ENCODE data around the gene SORBS1. TPM values are rescaled to one million over a fixed set of nuclear protein-coding genes. Genes with fewer than 3 reads are reported as not detected.
A peak's percentile ranks its signal among the peaks of the same experiment; 100 is the strongest.

Gene SORBS1
- total and polyA plus RNA-seq, 2 donors (not counting 1 experiment from before 2014, with no cell fraction given): 0.21 to 1.5 TPM

- CTCF ChIA-PET: no interaction called here
- H3K4me3 ChIP-seq (ENCODE audit: control extremely low read depth in 1 of 5, extremely low read depth in 1 of 5, insufficient read depth in 1 of 5, low read depth in 2 of 5, low read length in 4 of 5): no peak overlapping the region
Observed at GRCh38 chr10:95559896-95560277, 1.3 kb downstream of the SORBS1 start.

GRCh38 chr10:95559471-95559870 is 1.7 kb downstream of the SORBS1 start:
- intact Hi-C loops (cut with micrococcal nuclease): no loop called here
- Mint-ChIP-seq H3K27ac (no peak overlapping the region), H3K4me3 (peak overlapping the region; percentile 76), H3K9me3 (ENCODE audit: insufficient read depth) (no peaks in the 10 kb centered on the region), H3K4me1 (peaks cover 16% of the 10 kb centered on the region), H3K27me3 (peaks cover 25% of the 10 kb centered on the region)
- no peak overlapping the region for H2AFZ ChIP-seq (ENCODE audit: insufficient read depth, low read depth, low read length, poor library complexity, severe bottlenecking)
- POLR2A ChIA-PET: no interaction called here
- no peaks in the 10 kb centered on the region for H3K9me3 ChIP-seq (ENCODE audit: control extremely low read depth in 1 of 3, control insufficient read depth in 2 of 3, insufficient read depth in 1 of 3, low read length in 2 of 3)
- 79% methylated on average over 4 of the region's 4 CpGs for WGBS (ENCODE audit: insufficient coverage)
- H3K27me3 ChIP-seq (replicated peaks in 1 of 4; ENCODE audit: control extremely low read depth in 1 of 4, control insufficient read depth in 3 of 4, insufficient read depth in 4 of 4, low read length in 3 of 4): peaks cover 0 to 13% (median 0%) of the 10 kb centered on the region in 4 experiments
- no peaks in the 10 kb centered on the region for H3K36me3 ChIP-seq (replicated peaks in 1 of 2; ENCODE audit: control extremely low read depth in 1 of 2, control insufficient read depth in 1 of 2, extremely low read depth in 1 of 2, insufficient read depth in 2 of 2, low read length in 1 of 2)
- ATAC-seq (ENCODE audit: low read depth): no peak
- no peak overlapping the region for H3K4me2 ChIP-seq (replicated peaks; ENCODE audit: low read depth, low read length, poor library complexity, severe bottlenecking)
- H3K4me3 ChIP-seq (ENCODE audit: control extremely low read depth in 1 of 5, extremely low read depth in 1 of 5, insufficient read depth in 1 of 5, low read depth in 2 of 5, low read length in 4 of 5): no peak overlapping the region
- H4K20me1 ChIP-seq (ENCODE audit: control insufficient read depth, insufficient read depth, low read length, poor library complexity, severe bottlenecking): no peaks in the 10 kb centered on the region
- H3K79me2 ChIP-seq (ENCODE audit: control insufficient read depth, insufficient read depth, low read length): no peaks in the 10 kb centered on the region
- TF ChIP-seq EZH2 (IDR thresholded peaks at IDR 0.05; ENCODE audit: borderline replicate concordance, insufficient read depth, low read depth, low read length, poor library complexity, severe bottlenecking): no peak
- TF ChIP-seq CTCF (IDR thresholded peaks at IDR 0.05): no peak
- H3K4me1 ChIP-seq (ENCODE audit: control insufficient read depth in 2 of 2, insufficient read depth in 2 of 2, low read length in 2 of 2): peaks cover 8 to 11% of the 10 kb centered on the region in 2 donors
- no peak overlapping the region for H3K27ac ChIP-seq (ENCODE audit: low read length in 2 of 2)
- DNase-seq: no peak
- no peak overlapping the region for H3K9ac ChIP-seq (ENCODE audit: low read length)
- CTCF ChIA-PET: no interaction called here

More at GRCh38 chr10:95559896-95560277, 1.3 kb downstream of the SORBS1 start:
- Histone ChIP-seq H4K20me1 (ENCODE audit: control insufficient read depth, insufficient read depth, low read length, poor library complexity, severe bottlenecking) (no peaks in the 10 kb centered on the region), H3K4me2 (replicated peaks; ENCODE audit: low read depth, low read length, poor library complexity, severe bottlenecking) (peak overlapping the region; percentile 98), H3K27me3 (replicated peaks in 1 of 4; ENCODE audit: control extremely low read depth in 1 of 4, control insufficient read depth in 3 of 4, insufficient read depth in 4 of 4, low read length in 3 of 4) (peaks cover 0 to 13% (median 0%) of the 10 kb centered on the region in 4 experiments), H3K9me3 (ENCODE audit: control extremely low read depth in 1 of 3, control insufficient read depth in 2 of 3, insufficient read depth in 1 of 3, low read length in 2 of 3) (no peaks in the 10 kb centered on the region), H3K9ac (ENCODE audit: low read length) (peak overlapping the region; percentile 78), H3K4me1 (ENCODE audit: control insufficient read depth in 2 of 2, insufficient read depth in 2 of 2, low read length in 2 of 2) (peaks cover 8 to 11% of the 10 kb centered on the region in 2 donors), H2AFZ (ENCODE audit: insufficient read depth, low read depth, low read length, poor library complexity, severe bottlenecking) (peak overlapping the region; percentile 84), H3K36me3 (replicated peaks in 1 of 2; ENCODE audit: control extremely low read depth in 1 of 2, control insufficient read depth in 1 of 2, extremely low read depth in 1 of 2, insufficient read depth in 2 of 2, low read length in 1 of 2) (no peaks in the 10 kb centered on the region), H3K27ac (ENCODE audit: low read length in 2 of 2) (no peak overlapping the region), H3K79me2 (ENCODE audit: control insufficient read depth, insufficient read depth, low read length) (no peaks in the 10 kb centered on the region)
- Mint-ChIP-seq H3K4me3 (peak overlapping the region; percentile 100), H3K4me1 (peaks cover 16% of the 10 kb centered on the region), H3K9me3 (ENCODE audit: insufficient read depth) (no peaks in the 10 kb centered on the region), H3K27ac (no peak overlapping the region), H3K27me3 (peaks cover 25% of the 10 kb centered on the region)
- ATAC-seq (ENCODE audit: low read depth) (no peak), DNase-seq (no peak)
- TF ChIP-seq CTCF (IDR thresholded peaks at IDR 0.05): no peak
- no peak for TF ChIP-seq EZH2 (IDR thresholded peaks at IDR 0.05; ENCODE audit: borderline replicate concordance, insufficient read depth, low read depth, low read length, poor library complexity, severe bottlenecking)
- WGBS (ENCODE audit: insufficient coverage): 88% methylated on average over 5 of the region's 10 CpGs
- POLR2A ChIA-PET: no interaction called here
- intact Hi-C loops (cut with micrococcal nuclease): loop anchor here (2.0 to 5.0 kb wide), 2 partner anchors 569 to 1937 kb away; partner anchors contain the start of genes MMS19 and UBTD1
